IMR-90 (cell line): ENCODE results near the gene PPP1R17. TPM values are rescaled to one million over a fixed set of nuclear protein-coding genes. Genes with fewer than 3 reads are reported as not detected.

Experiments used
- ATAC-seq: fragments of 200-7000 bp; cut with Tn5 transposase; 2 replicates; pipeline ENCODE4 v1.9.1; 2020; ENCODE audit warnings: low read depth, mild to moderate bottlenecking, moderate library complexity
- BruUV-seq: library from RNA; stranded (reverse); fragments of 400-500 nt; replicated peaks from 2 replicates; lab custom pipeline; 2021; lab: Mats Ljungman, UMichigan
- CTCF ChIA-PET: fragments of 300-600 bp; formaldehyde crosslinking; extraction: SDS; loops from one replicate; lab custom pipeline; 2021; ENCODE audit warnings: antibody characterized with exemption; lab: Yijun Ruan, JAX
- POLR2A ChIA-PET: fragments of 300-600 bp; sonication (Branson Sonifier 250); formaldehyde crosslinking; loops from one replicate; lab custom pipeline; 2022; ENCODE audit warnings: antibody characterized with exemption; ENCODE audit not compliant: unreplicated experiment; lab: Charles Lee
- DNase-seq: peaks from one replicate; pipeline ENCODE4 v3.0.0; 2013
- H2AFZ ChIP-seq: replicated peaks from 2 replicates; pipeline ENCODE3; 2013; ENCODE audit warnings: low read length, mild to moderate bottlenecking; ENCODE audit not compliant: poor library complexity
- H2AK5ac ChIP-seq: 2 replicates; pipeline ENCODE4 v1.6.1; 2013; ENCODE audit warnings: low read depth, low read length, inconsistent platforms
- H2AK9ac ChIP-seq: replicated peaks from 2 replicates; pipeline ENCODE3; 2013; ENCODE audit warnings: mild to moderate bottlenecking, low read depth, low read length, moderate library complexity; ENCODE audit not compliant: poor library complexity
- H2BK120ac ChIP-seq: 2 replicates; pipeline ENCODE4 v1.6.1; 2013; ENCODE audit warnings: low read depth, low read length, inconsistent platforms
- H2BK15ac ChIP-seq: 3 replicates; pipeline ENCODE4 v1.6.1; 2013; ENCODE audit warnings: low read depth, low read length, inconsistent platforms
- H2BK20ac ChIP-seq: 2 replicates; pipeline ENCODE4 v1.6.1; 2013; ENCODE audit warnings: low read depth, mild to moderate bottlenecking, inconsistent platforms, low read length, moderate library complexity
- H2BK5ac ChIP-seq: 2 replicates; pipeline ENCODE4 v1.6.1; 2013; ENCODE audit warnings: mild to moderate bottlenecking, low read depth, low read length, inconsistent platforms; ENCODE audit not compliant: poor library complexity, severe bottlenecking
- H3K14ac ChIP-seq: replicated peaks from 2 replicates; pipeline ENCODE4 v1.6.1; 2013; ENCODE audit warnings: low read depth, low read length, inconsistent platforms
- H3K18ac ChIP-seq: 2 replicates; pipeline ENCODE4 v1.6.1; 2013; ENCODE audit warnings: low read depth, low read length, control low read depth
- H3K23ac ChIP-seq: 2 replicates; pipeline ENCODE4 v1.6.1; 2013; ENCODE audit warnings: low read depth, low read length, inconsistent platforms
- H3K27ac ChIP-seq: 2 replicates; pipeline ENCODE4 v1.5.1; 2013; ENCODE audit warnings: mild to moderate bottlenecking, control low read depth, low read length; ENCODE audit not compliant: insufficient read depth
- H3K27me3 ChIP-seq: 2 replicates; pipeline ENCODE4 v1.6.1; 2013; ENCODE audit warnings: low read length; ENCODE audit not compliant: control insufficient read depth, insufficient read depth
- H3K36me3 ChIP-seq: 2 replicates; pipeline ENCODE4 v1.6.1; 2013; ENCODE audit warnings: low read length, mixed read lengths; ENCODE audit not compliant: control insufficient read depth, insufficient read depth
- H3K4ac ChIP-seq: 2 replicates; pipeline ENCODE4 v1.6.1; 2013; ENCODE audit warnings: low read depth, low read length, inconsistent platforms
- H3K4me1 ChIP-seq: 2 replicates; pipeline ENCODE4 v1.6.1; 2013; ENCODE audit warnings: low read length, mixed read lengths; ENCODE audit not compliant: control insufficient read depth, insufficient read depth
- H3K4me2 ChIP-seq: 2 replicates; pipeline ENCODE4 v1.6.1; 2013; ENCODE audit warnings: low read depth, mild to moderate bottlenecking, control low read depth, low read length, moderate library complexity
- H3K4me3 ChIP-seq: 2 replicates; pipeline ENCODE4 v1.5.1; 2013; ENCODE audit warnings: low read depth, mild to moderate bottlenecking, control low read depth, low read length, moderate library complexity; ENCODE audit not compliant: insufficient read depth
- H3K56ac ChIP-seq: 2 replicates; pipeline ENCODE4 v1.6.1; 2013; ENCODE audit warnings: low read length, inconsistent platforms; ENCODE audit not compliant: insufficient read depth; ENCODE audit errors: extremely low read depth
- H3K79me1 ChIP-seq, 2 experiments: 2 replicates each; pipeline ENCODE4 v1.6.1; 2013; ENCODE audit warnings: low read length in 2 of 2, inconsistent platforms in 1 of 2, low read depth in 1 of 2
- H3K9ac ChIP-seq: 2 replicates; pipeline ENCODE4 v1.6.1; 2013; ENCODE audit warnings: low read depth, low read length, control low read depth
- H3K9me1 ChIP-seq: 2 replicates; pipeline ENCODE4 v1.6.1; 2013; ENCODE audit warnings: low read length, inconsistent platforms; ENCODE audit not compliant: insufficient read depth
- H3K9me3 ChIP-seq: 2 replicates; pipeline ENCODE4 v1.6.1; 2013; ENCODE audit warnings: low read length; ENCODE audit not compliant: control insufficient read depth, insufficient read depth
- H4K20me1 ChIP-seq: 2 replicates; pipeline ENCODE4 v1.6.1; 2013; ENCODE audit warnings: low read length, inconsistent platforms; ENCODE audit not compliant: insufficient read depth
- H4K5ac ChIP-seq: 2 replicates; pipeline ENCODE4 v1.6.1; 2013; ENCODE audit warnings: mild to moderate bottlenecking, low read depth, low read length, control low read depth
- H4K8ac ChIP-seq, 2 experiments: 2 replicates each; pipeline ENCODE4 v1.6.1; 2013; ENCODE audit warnings: low read depth in 2 of 2, low read length in 2 of 2, control low read depth in 1 of 2, inconsistent platforms in 1 of 2
- H4K91ac ChIP-seq: 2 replicates; pipeline ENCODE4 v1.6.1; 2013; ENCODE audit warnings: low read depth, low read length, inconsistent platforms; ENCODE audit not compliant: insufficient read depth
- RAD21 ChIP-seq: IDR thresholded peaks from 2 replicates; pipeline ENCODE4 v1.6.1; 2012; ENCODE audit warnings: low read length, improper control_type of control experiment
- WGBS, 2 experiments: methylation state at CpG; one replicate each; pipeline versions ENCODE4 v1.1.5 to v1.1.7; 2013; ENCODE audit warnings: missing lambda C conversion rate in 2 of 2; ENCODE audit not compliant: insufficient read length in 1 of 2; ENCODE audit errors: extremely low coverage in 2 of 2; 5-methylcytosine and 5-hydroxymethylcytosine counted together
- dilution Hi-C: fragments of 300-500 bp; cut with HindIII; formaldehyde crosslinking; loops from one replicate; pipeline ENCODE4 v1.14.3; 2018; ENCODE audit warnings: low sequenced_read_pairs; ENCODE audit not compliant: unreplicated experiment
- in situ Hi-C: fragments of 300-500 bp; cut with MboI; formaldehyde crosslinking; loops from 3 replicates; pipeline ENCODE4 v1.14.3; 2019; ENCODE audit warnings: low sequenced_read_pairs, inconsistent platforms, mixed read lengths
- intact Hi-C: fragments of 100-400 bp; cut with micrococcal nuclease; formaldehyde crosslinking; loops from 2 replicates; pipeline ENCODE4 v1.10.0; 2022
- polyA plus RNA-seq, 3 experiments: library from polyadenylated mRNA; depleted of rRNA; stranded (reverse); fragments of >200 nt; gene quantifications; 2 replicates each; pipeline ENCODE4 v1.2.3, GENCODE V29; 2012; ENCODE audit warnings: low replicate concordance in 1 of 3
- total RNA-seq: library from RNA; depleted of rRNA; stranded (reverse); fragments of >200 nt; gene quantifications from 2 replicates; pipeline ENCODE4 v1.2.3, GENCODE V29; 2012
- TF ChIP-seq, protein P1 (sequence below): fragments of 150-350 bp; IDR thresholded peaks from 2 replicates; pipeline ENCODE4 v1.6.1; 2017; ENCODE audit warnings: mild to moderate bottlenecking, antibody characterized with exemption, low read length, low read depth

Gene PPP1R17
- total and polyA plus RNA-seq, 2 of the 4 experiments (the other 2 are of a cell fraction): not detected

DNA sequence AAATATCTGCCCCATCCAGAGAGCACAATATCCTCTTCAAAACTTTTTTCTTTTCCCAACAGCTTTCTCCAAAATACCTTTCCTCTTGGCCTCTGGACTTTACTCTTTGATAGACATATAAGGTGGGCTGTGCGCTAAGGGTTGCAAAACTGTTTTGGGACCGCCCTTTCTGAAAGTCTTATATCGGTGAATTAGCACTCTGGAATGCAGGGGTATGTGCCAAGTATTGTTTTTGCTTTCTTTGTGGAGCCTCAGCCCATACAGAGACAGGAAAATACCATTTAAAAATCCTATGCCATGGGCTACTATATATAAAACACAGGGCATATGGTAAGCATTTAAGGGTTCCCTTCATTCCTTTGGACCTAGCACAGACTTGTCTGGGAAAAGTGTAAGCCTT lies 37.7 kb downstream of the PPP1R17 start:
- H2BK20ac ChIP-seq: no peak overlapping the region
- H3K27ac ChIP-seq: no peak overlapping the region
- H3K9me1 ChIP-seq: no peaks in the 10 kb centered on the region
- H3K14ac ChIP-seq: no peak overlapping the region
- H2BK120ac ChIP-seq: no peak overlapping the region
- no CpG with 5 or more reads among the region's 3 CpGs for WGBS, 2 experiments
- no peak overlapping the region for H3K4ac ChIP-seq
- no peaks in the 10 kb centered on the region; the same call in 1 of the 2 replicates for H3K27me3 ChIP-seq
- dilution Hi-C loops: no loop called here
- H2AK9ac ChIP-seq: no peak overlapping the region
- H3K23ac ChIP-seq: no peak overlapping the region
- H3K9me3 ChIP-seq: no peaks in the 10 kb centered on the region
- H2BK15ac ChIP-seq: no peak overlapping the region
- H4K20me1 ChIP-seq: no peaks in the 10 kb centered on the region
- H2AFZ ChIP-seq: no peak overlapping the region
- no peak overlapping the region for H3K4me2 ChIP-seq
- TF ChIP-seq RAD21: no peak
- TF ChIP-seq, protein P1, sequence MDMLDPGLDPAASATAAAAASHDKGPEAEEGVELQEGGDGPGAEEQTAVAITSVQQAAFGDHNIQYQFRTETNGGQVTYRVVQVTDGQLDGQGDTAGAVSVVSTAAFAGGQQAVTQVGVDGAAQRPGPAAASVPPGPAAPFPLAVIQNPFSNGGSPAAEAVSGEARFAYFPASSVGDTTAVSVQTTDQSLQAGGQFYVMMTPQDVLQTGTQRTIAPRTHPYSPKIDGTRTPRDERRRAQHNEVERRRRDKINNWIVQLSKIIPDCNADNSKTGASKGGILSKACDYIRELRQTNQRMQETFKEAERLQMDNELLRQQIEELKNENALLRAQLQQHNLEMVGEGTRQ: no peak
- no peak overlapping the region for H4K8ac ChIP-seq
- ChIA-PET CTCF (no interaction called here), POLR2A (no interaction called here)
- no peak overlapping the region for H3K4me3 ChIP-seq
- no peak overlapping the region for H4K91ac ChIP-seq
- intact Hi-C loops: no loop called here
- H3K36me3 ChIP-seq: no peaks in the 10 kb centered on the region
- ATAC-seq (no peak), DNase-seq (no peak)
- no peak overlapping the region for H2BK5ac ChIP-seq
- BruUV-seq: no TSS peak
- no peak overlapping the region for H3K56ac ChIP-seq
- no peak overlapping the region for H2AK5ac ChIP-seq
- no peak overlapping the region for H3K9ac ChIP-seq
- no peaks in the 10 kb centered on the region for H3K4me1 ChIP-seq
- in situ Hi-C loops: no loop called here
- H3K18ac ChIP-seq: no peak overlapping the region
- no peaks in the 10 kb centered on the region for H3K79me1 ChIP-seq
- no peak overlapping the region for H4K5ac ChIP-seq
